H1 (cell line): ENCODE measurements around the gene CFAP61. TPM values are rescaled to one million over a fixed set of nuclear protein-coding genes. Genes with fewer than 3 reads are reported as not detected.

ENCODE experiments used
- CTCF ChIA-PET: fragments of 300-600 bp; sonication (Branson Sonifier 250); formaldehyde crosslinking; loops from one replicate; lab custom pipeline; 2021; ENCODE audit not compliant: partially characterized antibody; lab: Charles Lee
- POLR2A ChIA-PET: fragments of 300-600 bp; sonication (Branson Sonifier 250); formaldehyde crosslinking; loops from one replicate; lab custom pipeline; 2021; ENCODE audit warnings: inconsistent platforms; ENCODE audit not compliant: partially characterized antibody; lab: Charles Lee
- DNase-seq, 2 experiments: peaks; one replicate each; pipeline versions ENCODE4 v3.0.0 to v3.0.0-alpha.2; 2010 to 2022; ENCODE audit warnings: low spot score in 2 of 2, low read depth in 1 of 2, mixed read lengths in 1 of 2
- FAIRE-seq: peaks from 2 replicates; lab custom pipeline; 2011; peaks lifted over from hg19 to GRCh38; lab: Jason Lieb, UNC
- H2AFZ ChIP-seq: 2 replicates; pipeline ENCODE4 v1.8.1; 2012; ENCODE audit warnings: low read length, inconsistent platforms
- H2AK5ac ChIP-seq: 2 replicates; pipeline ENCODE4 v1.6.1; 2013; ENCODE audit warnings: low read depth, low read length
- H2BK120ac ChIP-seq: replicated peaks from 2 replicates; pipeline ENCODE3; 2013; ENCODE audit warnings: low read depth, low read length, inconsistent platforms
- H2BK12ac ChIP-seq: 2 replicates; pipeline ENCODE4 v1.6.1; 2013; ENCODE audit warnings: low read depth, low read length
- H2BK15ac ChIP-seq: 2 replicates; pipeline ENCODE4 v1.6.1; 2013; ENCODE audit warnings: low read length
- H2BK20ac ChIP-seq: 2 replicates; pipeline ENCODE4 v1.6.1; 2013; ENCODE audit warnings: low read length
- H2BK5ac ChIP-seq: 2 replicates; pipeline ENCODE4 v1.6.1; 2013; ENCODE audit warnings: low read depth, low read length
- H3K14ac ChIP-seq: 2 replicates; pipeline ENCODE4 v1.6.1; 2013; ENCODE audit warnings: inconsistent platforms; ENCODE audit not compliant: insufficient read length
- H3K18ac ChIP-seq: 2 replicates; pipeline ENCODE4 v1.6.1; 2013; ENCODE audit warnings: low read length; ENCODE audit errors: extremely low read depth
- H3K23ac ChIP-seq: 2 replicates; pipeline ENCODE4 v1.6.1; 2013; ENCODE audit warnings: inconsistent platforms; ENCODE audit not compliant: insufficient read length
- H3K23me2 ChIP-seq: 2 replicates; pipeline ENCODE4 v1.6.1; 2013; ENCODE audit warnings: low read depth, low read length
- H3K27ac ChIP-seq: 2 replicates; pipeline ENCODE4 v1.6.1; 2011; ENCODE audit warnings: low read depth, low read length, inconsistent platforms
- H3K27me3 ChIP-seq, 4 experiments: replicated peaks in 1 of 4; 1 replicate in 1 of 4; 2 replicates in 3 of 4; pipeline versions ENCODE4 v1.6.1 to v1.8.1; 2011 to 2013; ENCODE audit warnings: low read length in 3 of 4, mild to moderate bottlenecking in 3 of 4, inconsistent platforms in 2 of 4, mixed read lengths in 2 of 4, moderate library complexity in 1 of 4; ENCODE audit not compliant: control insufficient read depth in 3 of 4, insufficient read depth in 3 of 4; ENCODE audit errors: extremely low read depth in 1 of 4
- H3K36me3 ChIP-seq, 4 experiments: 2 replicates each; pipeline versions ENCODE4 v1.6.1 to v1.8.1; 2011 to 2013; ENCODE audit warnings: mild to moderate bottlenecking in 4 of 4, low read length in 3 of 4, moderate library complexity in 2 of 4, control low read depth in 1 of 4, inconsistent platforms in 1 of 4; ENCODE audit not compliant: insufficient read depth in 4 of 4, control insufficient read depth in 2 of 4
- H3K4ac ChIP-seq: replicated peaks from 2 replicates; pipeline ENCODE3; 2013; ENCODE audit warnings: low read length, low read depth, mixed read lengths, inconsistent platforms; ENCODE audit not compliant: insufficient read length
- H3K4me1 ChIP-seq, 4 experiments: replicated peaks in 1 of 4; 1 replicate in 1 of 4; 2 replicates in 3 of 4; pipeline versions ENCODE4 v1.6.1 to v1.8.1; 2011 to 2013; ENCODE audit warnings: low read length in 3 of 4, inconsistent platforms in 2 of 4, mixed read lengths in 1 of 4; ENCODE audit not compliant: insufficient read depth in 4 of 4, control insufficient read depth in 3 of 4
- H3K4me2 ChIP-seq, 2 experiments: 2 replicates each; pipeline versions ENCODE4 v1.6.1 to v1.8.1; 2011 to 2013; ENCODE audit warnings: low read depth in 2 of 2, low read length in 2 of 2, control low read depth in 1 of 2, inconsistent platforms in 1 of 2, mild to moderate bottlenecking in 1 of 2; ENCODE audit not compliant: insufficient read depth in 1 of 2
- H3K4me3 ChIP-seq, 4 experiments: fragments of 200-600, 300-600 bp in 1 of 4; sonication (generic), shearing (Covaris generic), sonication (Bioruptor Twin) in 1 of 4; 2 replicates each; pipeline versions ENCODE4 v1.5.1 to v1.8.1; 2011 to 2016; ENCODE audit warnings: low read length in 4 of 4, low read depth in 3 of 4, control low read depth in 2 of 4, inconsistent platforms in 2 of 4, mild to moderate bottlenecking in 2 of 4, mixed read lengths in 1 of 4, moderate library complexity in 1 of 4; ENCODE audit not compliant: insufficient read depth in 2 of 4; ENCODE audit errors: extremely low read depth in 1 of 4
- H3K56ac ChIP-seq: replicated peaks from 2 replicates; pipeline ENCODE3; 2013; ENCODE audit warnings: low read depth, mild to moderate bottlenecking, mixed read lengths, low read length, inconsistent platforms; ENCODE audit not compliant: insufficient read length
- H3K79me1 ChIP-seq: 2 replicates; pipeline ENCODE4 v1.6.1; 2013; ENCODE audit warnings: low read depth, low read length, control low read depth
- H3K79me2 ChIP-seq, 2 experiments: 2 replicates each; pipeline versions ENCODE4 v1.6.1 to v1.8.1; 2012 to 2013; ENCODE audit warnings: low read length in 2 of 2, mild to moderate bottlenecking in 2 of 2, inconsistent platforms in 1 of 2; ENCODE audit not compliant: insufficient read depth in 2 of 2, control insufficient read depth in 1 of 2
- H3K9ac ChIP-seq, 4 experiments: replicated peaks in 1 of 4; 1 replicate in 1 of 4; 2 replicates in 3 of 4; pipeline versions ENCODE4 v1.6.1 to v1.8.1; 2011 to 2013; ENCODE audit warnings: low read depth in 3 of 4, low read length in 3 of 4, control low read depth in 2 of 4, mild to moderate bottlenecking in 2 of 4, moderate library complexity in 2 of 4, inconsistent platforms in 1 of 4; ENCODE audit errors: extremely low read depth in 1 of 4
- H3K9me3 ChIP-seq, 2 experiments: 2 replicates each; pipeline versions ENCODE4 v1.6.1 to v1.8.1; 2012 to 2013; ENCODE audit warnings: mild to moderate bottlenecking in 2 of 2, moderate library complexity in 2 of 2, control low read depth in 1 of 2, inconsistent platforms in 1 of 2, low read depth in 1 of 2, low read length in 1 of 2, mixed read lengths in 1 of 2; ENCODE audit not compliant: insufficient read depth in 2 of 2
- H4K20me1 ChIP-seq, 2 experiments: replicated peaks in 1 of 2; 2 replicates each; pipeline versions ENCODE3 to v1.8.1; 2011 to 2013; ENCODE audit warnings: inconsistent platforms in 2 of 2, low read length in 2 of 2, mild to moderate bottlenecking in 1 of 2; ENCODE audit not compliant: insufficient read depth in 2 of 2, control insufficient read depth in 1 of 2
- H4K5ac ChIP-seq: 2 replicates; pipeline ENCODE4 v1.6.1; 2013; ENCODE audit warnings: low read length, low read depth, mixed read lengths, inconsistent platforms; ENCODE audit not compliant: insufficient read length
- H4K8ac ChIP-seq: 2 replicates; pipeline ENCODE4 v1.8.0; 2013; ENCODE audit warnings: mild to moderate bottlenecking, moderate library complexity, low read length, inconsistent platforms; ENCODE audit not compliant: insufficient read depth; ENCODE audit errors: extremely low read depth
- H4K91ac ChIP-seq: replicated peaks from 2 replicates; pipeline ENCODE3; 2013; ENCODE audit warnings: low read length, mixed read lengths, inconsistent platforms; ENCODE audit not compliant: insufficient read length
- ASH2L ChIP-seq: fragments of 200-600, 300-600 bp; sonication (generic); IDR thresholded peaks from one replicate; pipeline ENCODE4 v1.7.1; 2017; ENCODE audit warnings: low read length
- FOSL1 ChIP-seq: IDR thresholded peaks from 2 replicates; pipeline ENCODE4 v1.6.1; 2011; ENCODE audit warnings: mild to moderate bottlenecking, low read depth, low read length, moderate library complexity; ENCODE audit not compliant: insufficient read depth
- JUN ChIP-seq: IDR thresholded peaks from 2 replicates; pipeline ENCODE4 v1.6.1; 2011; ENCODE audit warnings: low read depth, mild to moderate bottlenecking, improper control_type of control experiment, low read length
- PHF8 ChIP-seq: fragments of 200-600 bp; sonication (generic); conservative IDR thresholded peaks from 2 replicates; pipeline ENCODE4 v1.7.1; 2012; ENCODE audit warnings: low read depth, mild to moderate bottlenecking, inconsistent platforms, low read length, moderate library complexity
- RAD21 ChIP-seq, 2 experiments: IDR thresholded peaks in 1 of 2; conservative IDR thresholded peaks in 1 of 2; 2 replicates each; pipeline ENCODE4 v1.6.1; 2011; ENCODE audit warnings: low read depth in 2 of 2, low read length in 2 of 2, improper control_type of control experiment in 1 of 2, inconsistent platforms in 1 of 2, mild to moderate bottlenecking in 1 of 2, moderate library complexity in 1 of 2
- TAF7 ChIP-seq: optimal IDR thresholded peaks from 2 replicates; pipeline ENCODE3; 2011; ENCODE audit warnings: low read depth, mild to moderate bottlenecking, inconsistent platforms, low read length, moderate library complexity, borderline replicate concordance
- YY1 ChIP-seq: IDR thresholded peaks from 2 replicates; pipeline ENCODE4 v1.6.1; 2011; ENCODE audit warnings: low read depth, mild to moderate bottlenecking, low read length
- WGBS, 2 experiments: shearing (Covaris generic) in 1 of 2; methylation state at CpG; one replicate each; pipeline versions ENCODE4 v1.1.6 to v1.1.7; 2013 to 2015; ENCODE audit warnings: low lambda C conversion rate in 2 of 2, mixed read lengths in 2 of 2, inconsistent platforms in 1 of 2, low coverage in 1 of 2, missing lambda C conversion rate in 1 of 2; ENCODE audit not compliant: insufficient replicate concordance in 2 of 2, insufficient coverage in 1 of 2, insufficient read length in 1 of 2; ENCODE audit errors: extremely low coverage in 1 of 2, missing lambda C conversion rate in 1 of 2; 5-methylcytosine and 5-hydroxymethylcytosine counted together
- polyA plus RNA-seq, 7 experiments: library from polyadenylated mRNA; depleted of rRNA in 3 of 7; stranded (reverse) in 5 of 7; unstranded in 2 of 7; fragments of >200 nt in 5 of 7; fragments of 200-250 nt in 2 of 7; gene quantifications; 1 replicate in 5 of 7; 2 replicates in 1 of 7; 4 replicates in 1 of 7; pipeline versions ENCODE4 v1.2.1 to v1.2.3, GENCODE V29; 2011 to 2013; ENCODE audit warnings: missing spikeins in 2 of 7, mixed read lengths in 2 of 7
- total RNA-seq: library from RNA; stranded (reverse); fragmentation: NEBNext Ultra II Directional; extraction: Animal tissue kit (Norgen Biotek cat#: 25700); gene quantifications from 2 replicates; pipeline ENCODE4 v1.2.1, GENCODE V29; 2021

The CFAP61 gene
- total and polyA plus RNA-seq, 2 of the 8 experiments (the other 6 are each of a cell fraction or from before 2014, with no cell fraction given): 0.29 to 0.61 TPM

GRCh38 chr20:20211988-20212518 lies 159.7 kb downstream of the CFAP61 start:
- Histone ChIP-seq H3K27ac (no peak overlapping the region), H3K4me1 (peaks cover 0 to 3% (median 1%) of the 10 kb centered on the region in 4 experiments; a peak in 3 of 7 replicates), H4K91ac (no peak overlapping the region), H4K5ac (no peak overlapping the region), H3K9me3 (no peaks in the 10 kb centered on the region), H3K36me3 (no peaks in the 10 kb centered on the region), H2BK120ac (no peak overlapping the region), H3K9ac (no peak overlapping the region), H4K20me1 (no peaks in the 10 kb centered on the region), H2BK15ac (no peak overlapping the region), H3K14ac (no peak overlapping the region), H3K23me2 (no peaks in the 10 kb centered on the region), H3K27me3 (no peaks in the 10 kb centered on the region), H3K79me1 (no peaks in the 10 kb centered on the region), H3K79me2 (no peaks in the 10 kb centered on the region), H3K4ac (no peak overlapping the region), H3K4me3 (no peak overlapping the region), H2BK5ac (no peak overlapping the region), H4K8ac (no peak overlapping the region), H3K23ac (no peak overlapping the region), H2BK20ac (no peak overlapping the region), H2AK5ac (no peak overlapping the region), H3K56ac (no peak overlapping the region), H2BK12ac (no peak overlapping the region), H2AFZ (0 out of 2 replicates have a peak overlapping the region, but pooled peaks have one; percentile 68), H3K18ac (no peak overlapping the region), H3K4me2 (no peak overlapping the region)
- FAIRE-seq (no peak), DNase-seq (no peak)
- 91% methylated on average over 11 of the region's 11 CpGs; no CpG with 5 or more reads in 1 of the 2 experiments for WGBS, 2 experiments
- ChIA-PET POLR2A (no interaction called here), CTCF (interaction anchor here (1.4 kb wide), 1 partner anchor 25 kb away, joined by 9 read pairs; no protein-coding TSS in a partner anchor)
- TF ChIP-seq TAF7 (no peak), PHF8 (no peak), JUN (no peak), ASH2L (no peak), FOSL1 (no peak), RAD21 (IDR thresholded peaks at IDR 0.05 in 1 of 2, conservative IDR thresholded peaks at IDR 0.05 in 1 of 2; ENCODE audit: low read depth in 2 of 2, low read length in 2 of 2) (no peak), YY1 (no peak)
